Left ventricle myocardium inferior (tissue), 1 donor: ENCODE data around the gene FAT3. TPM values are rescaled to one million over a fixed set of nuclear protein-coding genes. Genes with fewer than 3 reads are reported as not detected.

ENCODE experiments used
- DNase-seq: peaks from one replicate; pipeline ENCODE4 v3.0.0-alpha.2; 2020
- H3K27ac ChIP-seq: fragments of 200-600 bp; replicated peaks from 2 replicates; pipeline ENCODE4 v1.8.0; 2021
- H3K27me3 ChIP-seq: fragments of 200-600 bp; 2 replicates; pipeline ENCODE4 v1.8.0; 2021; ENCODE audit warnings: low read depth
- H3K36me3 ChIP-seq: fragments of 200-600 bp; 2 replicates; pipeline ENCODE4 v1.8.0; 2021
- H3K4me1 ChIP-seq: fragments of 200-600 bp; 2 replicates; pipeline ENCODE4 v1.8.0; 2021
- H3K4me3 ChIP-seq: fragments of 200-600 bp; 2 replicates; pipeline ENCODE4 v1.8.0; 2021; ENCODE audit warnings: mild to moderate bottlenecking, moderate library complexity
- H3K9me3 ChIP-seq: fragments of 200-600 bp; replicated peaks from 2 replicates; pipeline ENCODE4 v1.8.0; 2021
- CTCF ChIP-seq: fragments of 200-600 bp; IDR thresholded peaks from 2 replicates; pipeline ENCODE4 v1.8.0; 2021; ENCODE audit warnings: antibody characterized with exemption, mild to moderate bottlenecking, borderline replicate concordance
- intact Hi-C: fragments of 100-400 bp; cut with micrococcal nuclease; formaldehyde crosslinking; loops from one replicate; pipeline ENCODE4 v1.11.0; 2022
- total RNA-seq: library from RNA; stranded (reverse); fragmentation: NEBNext Ultra II Directional; extraction: Animal tissue kit (Norgen Biotek cat#: 25700); gene quantifications from one replicate; pipeline ENCODE4 v1.2.1, GENCODE V29; 2021
- donor health status: DM: no; HTN: yes; CAD: no; lungs with severe emphysema.

The FAT3 gene
- total RNA-seq, 1 donor from 2014 or later = 0.33 TPM

DNA sequence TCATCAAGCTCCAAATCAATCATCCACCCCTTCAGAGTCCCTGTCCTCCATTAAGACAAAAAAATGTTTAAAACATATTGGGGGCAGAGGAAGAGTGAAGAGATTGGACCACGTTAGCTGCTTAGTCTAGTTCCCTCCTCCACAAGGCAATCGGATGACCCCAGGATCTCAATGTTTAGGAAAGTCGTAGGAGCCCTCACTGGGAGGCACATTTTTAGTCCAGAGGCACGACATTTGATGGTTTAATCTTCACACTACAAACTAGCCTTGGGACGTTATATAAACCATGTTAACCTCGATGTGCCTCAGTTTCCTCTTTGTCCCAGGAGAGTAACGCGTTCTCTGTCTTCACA lies 588 bp upstream of the FAT3 start:
- intact Hi-C loops = no loop called here
- peaks cover 99% of the 10 kb centered on the region for H3K27me3 ChIP-seq

DNA sequence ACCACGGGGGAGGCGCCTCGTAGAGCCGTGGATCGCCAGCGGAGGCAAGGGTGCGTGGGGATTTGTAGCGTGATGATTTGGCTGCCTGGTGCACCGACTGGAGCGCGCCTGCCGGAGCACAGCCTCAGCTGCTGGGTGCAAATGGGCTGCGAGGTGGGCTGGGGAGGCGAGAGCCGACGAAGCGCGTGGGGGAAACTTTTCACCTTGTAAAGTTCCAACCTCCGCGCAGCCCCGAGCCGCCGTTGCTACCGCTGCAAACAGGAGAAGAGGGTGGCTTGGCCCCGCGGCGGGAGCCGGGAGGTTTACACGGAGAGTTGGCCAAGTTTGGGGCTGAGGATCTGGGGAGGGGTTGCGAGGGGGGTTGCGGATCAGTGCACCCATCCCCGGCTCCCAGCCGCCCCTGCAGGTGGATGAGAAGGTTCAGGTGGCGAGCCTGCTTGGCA lies 528 bp downstream of the FAT3 start:
- H3K27ac ChIP-seq = no peak overlapping the region
- H3K9me3 ChIP-seq = no peaks in the 10 kb centered on the region
- intact Hi-C loops = no loop called here
- H3K36me3 ChIP-seq = no peaks in the 10 kb centered on the region
- H3K4me3 ChIP-seq = peak overlapping the region; percentile 60
- DNase-seq = no peak
- TF ChIP-seq CTCF = no peak
- peaks cover 35% of the 10 kb centered on the region for H3K4me1 ChIP-seq
- peaks cover 99% of the 10 kb centered on the region for H3K27me3 ChIP-seq

More for the DNA sequence above, 588 bp upstream of the FAT3 start:
- peak overlapping the region; percentile 60 for H3K4me3 ChIP-seq
- H3K36me3 ChIP-seq = no peaks in the 10 kb centered on the region
- no peak for TF ChIP-seq CTCF
- DNase-seq = no peak
- H3K9me3 ChIP-seq = no peaks in the 10 kb centered on the region
- H3K27ac ChIP-seq = no peak overlapping the region
- H3K4me1 ChIP-seq = peaks cover 35% of the 10 kb centered on the region

- intact Hi-C loops = no loop called here
- H3K27ac ChIP-seq = no peak overlapping the region
- H3K9me3 ChIP-seq = no peaks in the 10 kb centered on the region
- DNase-seq = no peak
- no peak for TF ChIP-seq CTCF
- H3K4me3 ChIP-seq = peak overlapping the region; percentile 60
- H3K4me1 ChIP-seq = peaks cover 35% of the 10 kb centered on the region
- peaks cover 99% of the 10 kb centered on the region for H3K27me3 ChIP-seq
- H3K36me3 ChIP-seq = no peaks in the 10 kb centered on the region
Observed at GRCh38 chr11:92225568-92226330, 1.1 kb downstream of the FAT3 start.

- Histone ChIP-seq H3K4me1 (peaks cover 35% of the 10 kb centered on the region), H3K9me3 (no peaks in the 10 kb centered on the region), H3K36me3 (no peaks in the 10 kb centered on the region), H3K4me3 (peak overlapping the region; percentile 60), H3K27me3 (peaks cover 99% of the 10 kb centered on the region), H3K27ac (no peak overlapping the region)
- no peak for TF ChIP-seq CTCF
- intact Hi-C loops = no loop called here
- no peak for DNase-seq
Observed at GRCh38 chr11:92226331-92227229, 2.0 kb downstream of the FAT3 start.

DNA sequence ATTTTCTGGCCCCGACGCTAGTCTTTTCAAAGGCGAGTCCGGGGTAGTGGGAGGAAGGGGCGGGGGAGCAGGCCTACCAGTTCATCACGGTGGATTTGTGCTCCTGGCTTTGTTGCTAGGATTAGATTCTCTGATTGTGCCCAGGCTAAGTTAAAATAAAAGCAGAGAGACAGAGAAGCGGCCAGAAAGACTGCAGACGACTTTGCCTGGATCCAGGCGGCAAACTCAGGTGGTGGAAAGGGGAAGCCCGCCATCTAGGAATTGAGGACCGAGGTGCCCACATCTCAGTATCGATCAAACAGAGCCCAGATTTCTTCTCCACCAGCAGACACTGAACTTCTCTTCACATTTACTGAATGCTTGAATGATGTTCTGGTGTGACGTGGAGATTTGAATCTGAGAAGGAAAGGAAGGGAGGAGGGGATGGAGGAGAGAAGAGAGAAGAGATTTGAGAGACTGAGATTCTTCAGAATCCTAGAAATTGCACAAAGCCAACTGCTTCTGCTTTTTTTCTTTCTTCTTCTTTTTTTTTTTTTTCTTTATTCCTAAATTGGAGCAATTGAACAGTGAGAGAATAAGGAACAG lies 2.7 kb downstream of the FAT3 start:
- peaks cover 99% of the 10 kb centered on the region for H3K27me3 ChIP-seq

More for the DNA sequence above, 2.7 kb downstream of the FAT3 start:
- Histone ChIP-seq H3K27ac (no peak overlapping the region), H3K4me1 (peaks cover 35% of the 10 kb centered on the region), H3K9me3 (no peaks in the 10 kb centered on the region), H3K4me3 (peak overlapping the region; percentile 60), H3K36me3 (no peaks in the 10 kb centered on the region)
- no peak for DNase-seq
- no peak for TF ChIP-seq CTCF
- intact Hi-C loops = no loop called here
